Ovary (tissue), 9 donors: ENCODE results near the gene ARHGAP45. TPM values are rescaled to one million over a fixed set of nuclear protein-coding genes. Genes with fewer than 3 reads are reported as not detected.
A peak's percentile ranks its signal among the peaks of the same experiment; 100 is the strongest.

ENCODE experiments used
- DNase-seq, 5 donors: peaks; one replicate each; pipeline ENCODE4 v3.0.0-alpha.2; 2019 to 2020
- H3K27ac ChIP-seq, 2 donors: fragments of 200-600 bp; one replicate each; pipeline versions ENCODE4 v1.5.1 to v1.8.0; 2019 to 2022
- H3K27me3 ChIP-seq: fragments of 200-600 bp; one replicate; pipeline ENCODE4 v1.8.0; 2022
- H3K36me3 ChIP-seq: fragments of 200-600 bp; sonication (generic); one replicate; pipeline ENCODE4 v1.5.1; 2019
- H3K4me1 ChIP-seq: one replicate; pipeline ENCODE4 v1.8.1; 2013; ENCODE audit warnings: mild to moderate bottlenecking, moderate library complexity; ENCODE audit not compliant: insufficient read depth
- H3K4me3 ChIP-seq: fragments of 200-600 bp; sonication (generic); one replicate; pipeline ENCODE4 v1.5.1; 2017
- H3K9me3 ChIP-seq, 2 donors: fragments of 200-600 bp in 1 of 2; sonication (generic) in 1 of 2; one replicate each; pipeline versions ENCODE4 v1.5.1 to v1.8.1; 2013 to 2019; ENCODE audit warnings: mild to moderate bottlenecking in 1 of 2, moderate library complexity in 1 of 2
- CTCF ChIP-seq, 3 donors: fragments of 450-650 bp in 2 of 3; fragments of 200-600 bp in 1 of 3; IDR thresholded peaks; one replicate each; pipeline versions ENCODE4 v1.5.1 to v1.8.0; 2016 to 2022; ENCODE audit warnings: antibody characterized with exemption in 3 of 3, mild to moderate bottlenecking in 1 of 3
- EP300 ChIP-seq: sonication (generic); formaldehyde crosslinking; IDR thresholded peaks from one replicate; pipeline ENCODE4 v1.6.1; 2017; ENCODE audit warnings: antibody characterized with exemption
- POLR2A ChIP-seq: fragments of 450-650 bp; IDR thresholded peaks from one replicate; pipeline ENCODE4 v1.6.1; 2017; ENCODE audit warnings: antibody characterized with exemption, mild to moderate bottlenecking, moderate library complexity
- WGBS, 3 donors: extraction: QIAGEN DNeasy Blood & Tissue Kit in 1 of 3; methylation state at CpG; one replicate each; pipeline versions ENCODE4 v1.1.5 to v1.1.7; 2013 to 2017; 5-methylcytosine and 5-hydroxymethylcytosine counted together
- intact Hi-C, 4 donors: fragments of 100-400 bp; cut with DNase I; formaldehyde crosslinking; loops; one replicate each; pipeline versions ENCODE4 v1.11.0 to v1.15.1; 2022 to 2023
- polyA plus RNA-seq, 2 donors: library from polyadenylated mRNA; stranded (reverse); fragments of 200-250 nt in 1 of 2; fragments of 350-450 nt in 1 of 2; fragmentation: Illumina TruSeq in 1 of 2; extraction: RNeasy Lipid Tissue Mini Kit (QIAGEN cat#74804) in 1 of 2; gene quantifications; one replicate each; pipeline ENCODE4 v1.2.3, GENCODE V29; 2013 to 2014
- total RNA-seq, 7 donors: library from RNA; depleted of rRNA in 2 of 7; stranded (reverse); fragments of >200 nt in 2 of 7; fragmentation: NEBNext Ultra II Directional in 3 of 7; extraction: Animal tissue kit (Norgen Biotek cat#: 25700) in 3 of 7; gene quantifications; one replicate each; pipeline versions ENCODE4 v1.1.0 to v1.2.4, GENCODE V29; 2016 to 2023
- donor health status: DM: no; HTN: no; CAD: no; lungs with moderate emphysema.
- donor health status: DM: no; HTN: no; CAD: no.
- donor health status: Bipolar disorder and iron deficiency.
- donor health status: DM: yes; HTN: yes; CAD: no.
- donor health status: DM: no; HTN: no; CAD: no.
- donor health status: DM: yes; HTN: yes; CAD: no.

Gene ARHGAP45
- total and polyA plus RNA-seq, 9 donors, result 1.0 to 10.6 (median 7.0) TPM

GRCh38 chr19:1073956-1074517 is 7.1 kb downstream of the ARHGAP45 start:
- intact Hi-C loops, result no loop called here
- Histone ChIP-seq H3K4me3 (no peak overlapping the region), H3K27ac (no peak overlapping the region), H3K36me3 (no peaks in the 10 kb centered on the region), H3K9me3 (no peaks in the 10 kb centered on the region), H3K27me3 (peaks cover 5% of the 10 kb centered on the region), H3K4me1 (no peaks in the 10 kb centered on the region)
- WGBS, 3 donors, result 76 to 86% (median 82%) methylated on average over 17 to 28 of the region's 28 CpGs
- peak in 1 of 5 donors; percentile 24 for DNase-seq
- TF ChIP-seq CTCF (IDR thresholded peaks at IDR 0.05), result no peak
- TF ChIP-seq POLR2A, result no peak
- TF ChIP-seq EP300, result no peak

DNA sequence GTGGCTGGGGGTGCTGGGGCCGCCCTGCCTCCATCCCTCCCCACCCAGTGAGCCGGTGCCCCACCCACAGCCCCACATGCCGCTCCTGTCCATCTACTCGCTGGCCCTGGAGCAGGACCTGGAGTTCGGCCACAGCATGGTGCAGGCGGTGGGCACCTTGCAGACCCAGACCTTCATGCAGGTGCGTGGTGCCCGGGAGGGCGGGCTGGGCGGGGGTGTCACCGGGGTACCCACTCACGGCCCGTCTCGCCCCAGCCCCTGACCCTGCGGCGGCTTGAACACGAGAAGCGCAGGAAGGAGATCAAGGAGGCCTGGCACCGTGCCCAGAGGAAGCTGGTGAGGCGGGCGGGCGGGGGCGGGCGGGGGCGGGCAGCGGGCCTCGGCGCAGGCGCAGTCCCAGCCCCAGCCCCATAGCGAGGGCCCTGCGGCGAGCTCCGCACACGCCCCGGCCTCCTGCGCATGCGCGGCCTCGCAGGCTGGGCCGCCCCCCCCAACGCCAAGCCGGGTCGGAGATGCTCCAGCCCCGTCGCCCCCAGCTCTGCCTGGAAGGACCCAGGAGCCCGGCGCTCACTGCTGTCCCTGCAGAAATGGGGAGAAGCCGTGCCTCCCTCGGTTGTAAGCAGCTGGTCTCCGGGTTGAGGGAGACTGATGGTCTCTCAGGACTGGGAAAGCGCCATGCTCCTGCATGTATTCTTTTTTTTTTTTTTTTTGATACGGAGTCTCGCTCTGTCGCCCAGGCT is 7.7 kb downstream of the ARHGAP45 start:
- no peak for TF ChIP-seq POLR2A
- no peak for TF ChIP-seq CTCF (IDR thresholded peaks at IDR 0.05)
- no peak for TF ChIP-seq EP300
- Histone ChIP-seq H3K27ac (no peak overlapping the region), H3K27me3 (peaks cover 5% of the 10 kb centered on the region), H3K9me3 (no peaks in the 10 kb centered on the region), H3K4me3 (no peak overlapping the region), H3K36me3 (no peaks in the 10 kb centered on the region), H3K4me1 (no peaks in the 10 kb centered on the region)
- 63 to 78% (median 69%) methylated on average over 50 to 54 of the region's 54 CpGs for WGBS, 3 donors
- DNase-seq, result peak in 3 of 5 donors; percentile 65 to 74 (median 70)
- intact Hi-C loops, result no loop called here

DNA sequence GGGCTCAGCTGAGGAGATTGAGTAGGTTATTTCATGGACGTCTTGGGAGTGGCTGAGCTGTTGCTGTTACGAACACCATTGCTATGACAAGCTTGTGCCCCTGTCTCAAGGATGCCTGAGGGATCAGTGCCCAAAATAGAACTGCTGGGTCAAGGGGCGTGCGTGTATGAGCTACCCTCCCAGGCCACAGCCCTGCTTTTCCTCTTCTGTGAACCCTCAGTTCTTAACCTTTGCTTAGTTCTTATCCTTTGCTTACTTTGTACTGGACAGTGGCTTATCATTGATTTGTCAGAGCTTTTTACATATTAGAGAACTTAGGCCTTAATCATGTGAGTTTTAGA is 9.0 kb downstream of the ARHGAP45 start:
- no peak overlapping the region for H3K27ac ChIP-seq
- no peak for DNase-seq
- H3K27me3 ChIP-seq, result peaks cover 3% of the 10 kb centered on the region
- no peaks in the 10 kb centered on the region for H3K9me3 ChIP-seq
- no peak overlapping the region for H3K4me3 ChIP-seq
- WGBS, 3 donors, result 73 to 85% (median 80%) methylated on average over 4 of the region's 4 CpGs
- TF ChIP-seq EP300 (no peak), CTCF (IDR thresholded peaks at IDR 0.05) (no peak)
- intact Hi-C loops, result no loop called here
- H3K4me1 ChIP-seq, result no peaks in the 10 kb centered on the region
- H3K36me3 ChIP-seq, result no peaks in the 10 kb centered on the region

DNA sequence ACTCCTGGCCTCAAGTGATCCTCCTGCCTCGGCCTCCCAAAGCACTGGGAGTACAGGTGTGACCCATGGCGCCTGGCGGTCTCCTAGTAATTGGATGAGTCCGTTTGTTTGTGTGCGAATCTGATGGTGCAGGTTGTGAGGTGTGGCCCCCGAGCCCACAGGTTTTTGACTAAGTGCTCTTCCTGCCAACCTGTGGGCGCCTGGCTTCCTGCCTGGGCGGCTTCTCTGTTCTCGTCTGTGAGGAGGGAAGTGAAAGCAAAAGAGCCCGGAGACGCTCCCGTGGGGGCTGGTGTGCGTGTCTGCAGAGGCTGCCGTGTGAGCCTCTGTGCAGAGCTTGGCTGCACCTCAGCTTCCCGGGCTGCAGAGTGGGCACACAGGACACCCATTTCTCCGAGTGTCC is 10.0 kb downstream of the ARHGAP45 start:
- Histone ChIP-seq H3K4me1 (no peaks in the 10 kb centered on the region), H3K27me3 (no peaks in the 10 kb centered on the region), H3K4me3 (no peak overlapping the region), H3K27ac (no peak overlapping the region), H3K36me3 (no peaks in the 10 kb centered on the region), H3K9me3 (no peaks in the 10 kb centered on the region)
- no peak for TF ChIP-seq CTCF (IDR thresholded peaks at IDR 0.05)
- TF ChIP-seq POLR2A, result no peak
- TF ChIP-seq EP300, result no peak
- DNase-seq, result peak in 1 of 5 donors; percentile 25
- intact Hi-C loops, result no loop called here
- 56 to 76% (median 60%) methylated on average over 16 of the region's 16 CpGs for WGBS, 3 donors
